RPMI8226 (cell line): ENCODE results near the gene C1QTNF3.
"Not testable (repeated sequence)": the region's sequence is repeated elsewhere in the genome, so short reads cannot be mapped to it uniquely, and the experiment has no call there.

Experiments
- DNase-seq: peaks from one replicate; pipeline ENCODE4 v3.0.0-alpha.2; 2015

The C1QTNF3 gene

GRCh38 chr5:34043099-34043876 is at the start of gene C1QTNF3:
TSS of gene C1QTNF3 (minus strand) at chr5:34043213. CDS start at chr5:34043125, 88 bp downstream.
- DNase-seq = no peak

- not testable (repeated sequence) for DNase-seq
Observed at GRCh38 chr5:34091039-34091438, 48.0 kb upstream of the C1QTNF3 start.

GRCh38 chr5:34089802-34090201 is 46.8 kb upstream of the C1QTNF3 start:
- DNase-seq = not testable (repeated sequence)

GRCh38 chr5:34087728-34088127 is 44.7 kb upstream of the C1QTNF3 start:
- DNase-seq = not testable (repeated sequence)

GRCh38 chr5:34083898-34084297 is 40.9 kb upstream of the C1QTNF3 start:
- not testable (repeated sequence) for DNase-seq

GRCh38 chr5:34079505-34079904 is 36.5 kb upstream of the C1QTNF3 start:
- DNase-seq = not testable (repeated sequence)

GRCh38 chr5:34077636-34078035 is 34.6 kb upstream of the C1QTNF3 start:
- not testable (repeated sequence) for DNase-seq

- not testable (repeated sequence) for DNase-seq
Observed at GRCh38 chr5:34076719-34077364, 33.8 kb upstream of the C1QTNF3 start.

GRCh38 chr5:34074472-34074871 is 31.5 kb upstream of the C1QTNF3 start:
- DNase-seq = not testable (repeated sequence)

- DNase-seq = not testable (repeated sequence)
Observed at GRCh38 chr5:34074071-34074470, 31.1 kb upstream of the C1QTNF3 start.

GRCh38 chr5:34070626-34071025 is 27.6 kb upstream of the C1QTNF3 start:
- DNase-seq = not testable (repeated sequence)

GRCh38 chr5:34064656-34065055 is 21.6 kb upstream of the C1QTNF3 start:
- DNase-seq = no peak

GRCh38 chr5:34062419-34062818 is 19.4 kb upstream of the C1QTNF3 start:
- DNase-seq = no peak

GRCh38 chr5:34061993-34062392 is 19.0 kb upstream of the C1QTNF3 start:
- DNase-seq = no peak

- no peak for DNase-seq
Observed at GRCh38 chr5:34059977-34060376, 17.0 kb upstream of the C1QTNF3 start.

- no peak for DNase-seq
Observed at GRCh38 chr5:34058532-34058931, 15.5 kb upstream of the C1QTNF3 start.

GRCh38 chr5:34057569-34057968 is 14.6 kb upstream of the C1QTNF3 start:
- DNase-seq = no peak

GRCh38 chr5:34057118-34057517 is 14.1 kb upstream of the C1QTNF3 start:
- DNase-seq = no peak

- DNase-seq = no peak
Observed at GRCh38 chr5:34055667-34056066, 12.7 kb upstream of the C1QTNF3 start.

- DNase-seq = no peak
Observed at GRCh38 chr5:34054400-34054729, 11.4 kb upstream of the C1QTNF3 start.

GRCh38 chr5:34053571-34054399 is 10.8 kb upstream of the C1QTNF3 start:
- DNase-seq = no peak

GRCh38 chr5:34053133-34053532 is 10.1 kb upstream of the C1QTNF3 start:
- no peak for DNase-seq

GRCh38 chr5:34051374-34051980 is 8.5 kb upstream of the C1QTNF3 start:
- DNase-seq = no peak
